22Rv1 (cell line): Measurements from ENCODE around the gene H1-8.

Experiments
- ZFX ChIP-seq: fragments of 450-650 bp; IDR thresholded peaks from 2 replicates; pipeline ENCODE4 v1.6.1; 2017; ENCODE audit warnings: antibody characterized with exemption, borderline replicate concordance
- TF ChIP-seq, protein P1 (sequence below): fragments of 450-650 bp; IDR thresholded peaks from 2 replicates; pipeline ENCODE4 v1.5.1; 2017; ENCODE audit warnings: mild to moderate bottlenecking

DNA sequence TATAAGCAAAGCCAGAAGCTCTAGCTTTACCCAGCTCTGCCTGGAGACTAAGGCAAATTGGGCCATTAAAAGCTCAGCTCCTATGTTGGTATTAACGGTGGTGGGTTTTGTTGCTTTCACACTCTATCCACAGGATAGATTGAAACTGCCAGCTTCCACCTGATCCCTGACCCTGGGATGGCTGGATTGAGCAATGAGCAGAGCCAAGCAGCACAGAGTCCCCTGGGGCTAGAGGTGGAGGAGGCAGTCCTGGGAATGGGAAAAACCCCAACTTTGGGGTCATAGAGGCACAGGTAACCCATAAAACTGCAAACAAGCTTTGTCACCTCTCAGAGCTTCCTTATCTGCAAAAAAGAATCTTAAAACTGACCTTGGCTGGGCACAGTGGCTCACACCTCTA is 7.9 kb upstream of the H1-8 start:
- TF ChIP-seq, protein P1, sequence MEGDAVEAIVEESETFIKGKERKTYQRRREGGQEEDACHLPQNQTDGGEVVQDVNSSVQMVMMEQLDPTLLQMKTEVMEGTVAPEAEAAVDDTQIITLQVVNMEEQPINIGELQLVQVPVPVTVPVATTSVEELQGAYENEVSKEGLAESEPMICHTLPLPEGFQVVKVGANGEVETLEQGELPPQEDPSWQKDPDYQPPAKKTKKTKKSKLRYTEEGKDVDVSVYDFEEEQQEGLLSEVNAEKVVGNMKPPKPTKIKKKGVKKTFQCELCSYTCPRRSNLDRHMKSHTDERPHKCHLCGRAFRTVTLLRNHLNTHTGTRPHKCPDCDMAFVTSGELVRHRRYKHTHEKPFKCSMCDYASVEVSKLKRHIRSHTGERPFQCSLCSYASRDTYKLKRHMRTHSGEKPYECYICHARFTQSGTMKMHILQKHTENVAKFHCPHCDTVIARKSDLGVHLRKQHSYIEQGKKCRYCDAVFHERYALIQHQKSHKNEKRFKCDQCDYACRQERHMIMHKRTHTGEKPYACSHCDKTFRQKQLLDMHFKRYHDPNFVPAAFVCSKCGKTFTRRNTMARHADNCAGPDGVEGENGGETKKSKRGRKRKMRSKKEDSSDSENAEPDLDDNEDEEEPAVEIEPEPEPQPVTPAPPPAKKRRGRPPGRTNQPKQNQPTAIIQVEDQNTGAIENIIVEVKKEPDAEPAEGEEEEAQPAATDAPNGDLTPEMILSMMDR, result no peak
- TF ChIP-seq ZFX, result no peak
